HepG2 (cell line): ENCODE measurements around the gene TNP2. TPM values are rescaled to one million over a fixed set of nuclear protein-coding genes. Genes with fewer than 3 reads are reported as not detected.
A peak's percentile ranks its signal among the peaks of the same experiment; 100 is the strongest.

ENCODE experiments used
- ATF7-NPFF ChIP-seq: sonication (generic); formaldehyde crosslinking; IDR thresholded peaks from 2 replicates; pipeline ENCODE4 v1.8.1; 2023; ENCODE audit warnings: mild to moderate bottlenecking, low read depth, missing genetic modification reagents, moderate library complexity
- BCL3 ChIP-seq: sonication (generic); formaldehyde crosslinking; IDR thresholded peaks from 2 replicates; pipeline ENCODE4 v1.5.1; 2020; ENCODE audit warnings: mild to moderate bottlenecking, missing genetic modification reagents, moderate library complexity
- GPN1 ChIP-seq: sonication (generic); formaldehyde crosslinking; IDR thresholded peaks from 2 replicates; pipeline ENCODE4 v1.5.1; 2020; ENCODE audit warnings: missing genetic modification reagents, borderline replicate concordance
- MIER3 ChIP-seq: IDR thresholded peaks from 2 replicates; pipeline ENCODE4 v1.6.1; 2016; ENCODE audit warnings: missing compliant biosample characterization, borderline replicate concordance
- SP5 ChIP-seq: IDR thresholded peaks from 2 replicates; pipeline ENCODE4 v1.6.1; 2016; ENCODE audit warnings: low read depth, borderline replicate concordance
- ZBTB7B ChIP-seq: sonication (generic); formaldehyde crosslinking; IDR thresholded peaks from 2 replicates; pipeline ENCODE4 v1.4.0; 2020; ENCODE audit warnings: missing genetic modification reagents
- ZNF407 ChIP-seq: sonication (generic); formaldehyde crosslinking; IDR thresholded peaks from one replicate; pipeline ENCODE4 v1.5.1; 2020; ENCODE audit warnings: mild to moderate bottlenecking, missing genetic modification reagents; ENCODE audit errors: not compliant biosample characterization
- ZNF572 ChIP-seq: sonication (generic); formaldehyde crosslinking; IDR thresholded peaks from 2 replicates; pipeline ENCODE4 v1.5.1; 2020; ENCODE audit warnings: mild to moderate bottlenecking, missing genetic modification reagents
- ZNF777 ChIP-seq: sonication (generic); formaldehyde crosslinking; IDR thresholded peaks from 2 replicates; pipeline ENCODE4 v1.4.0; 2020; ENCODE audit warnings: missing genetic modification reagents
- ZNF781 ChIP-seq: sonication (generic); formaldehyde crosslinking; IDR thresholded peaks from 2 replicates; pipeline ENCODE4 v1.5.1; 2020; ENCODE audit warnings: borderline replicate concordance, mild to moderate bottlenecking, missing genetic modification reagents; ENCODE audit errors: not compliant biosample characterization
- ZNF879 ChIP-seq: sonication (generic); formaldehyde crosslinking; IDR thresholded peaks from 2 replicates; pipeline ENCODE4 v1.8.1; 2023; ENCODE audit warnings: missing genetic modification reagents
- polyA plus RNA-seq, 8 experiments: library from polyadenylated mRNA; depleted of rRNA in 3 of 8; stranded (reverse) in 7 of 8; unstranded in 1 of 8; fragments of >200 nt; fragmentation: Illumina TruSeq in 4 of 8; extraction: Trizol in 4 of 8; gene quantifications; 2 replicates each; pipeline versions ENCODE4 v1.2.1 to v1.2.3, GENCODE V29; 2011 to 2016; ENCODE audit warnings: low read depth in 4 of 8, missing spikeins in 1 of 8, mixed read lengths in 1 of 8; ENCODE audit not compliant: insufficient read depth in 1 of 8
- total RNA-seq, 5 experiments: library from RNA; depleted of rRNA; stranded (reverse); fragments of >200 nt; fragmentation: Illumina TruSeq; extraction: Trizol; gene quantifications; 2 replicates each; pipeline ENCODE4 v1.2.3, GENCODE V29; 2016; ENCODE audit warnings: low read depth in 1 of 5
- TF ChIP-seq, protein P1 (sequence below): sonication (generic); formaldehyde crosslinking; IDR thresholded peaks from 2 replicates; pipeline ENCODE4 v1.4.0; 2020; ENCODE audit warnings: mild to moderate bottlenecking, missing genetic modification reagents
- TF ChIP-seq, protein P2 (sequence below): sonication (generic); formaldehyde crosslinking; IDR thresholded peaks from 2 replicates; pipeline ENCODE4 v1.4.0; 2020; ENCODE audit warnings: low read depth, mild to moderate bottlenecking, missing genetic modification reagents
- TF ChIP-seq, protein P3 (sequence below): sonication (generic); formaldehyde crosslinking; IDR thresholded peaks from 2 replicates; pipeline ENCODE4 v1.9.0; 2021; ENCODE audit warnings: missing genetic modification reagents, mild to moderate bottlenecking, borderline replicate concordance

TNP2 gene
- total and polyA plus RNA-seq, 2 of the 13 experiments (the other 11 are each of a cell fraction or from before 2014, with no cell fraction given): not detected

GRCh38 chr16:11307639-11308492 is 38.7 kb upstream of the TNP2 start (continued):
- no peak for TF ChIP-seq ZNF407 (CRISPR knock-in tag)
- TF ChIP-seq GPN1 (CRISPR knock-in tag): peak; percentile 60
- TF ChIP-seq ZNF879: 0 out of 2 replicates have a peak, but pooled peaks have one; percentile 34
- TF ChIP-seq ZNF777 (CRISPR knock-in tag): peak; percentile 23; the same call in 1 of the 2 replicates
- TF ChIP-seq MIER3 (CRISPR knock-in tag): 0 out of 2 replicates have a peak, but pooled peaks have one; percentile 3
- TF ChIP-seq ATF7-NPFF (CRISPR knock-in tag): peak; percentile 42; the same call in 1 of the 2 replicates
- TF ChIP-seq ZNF781 (CRISPR knock-in tag): peak; percentile 12
- TF ChIP-seq ZNF572 (CRISPR knock-in tag): 0 out of 2 replicates have a peak, but pooled peaks have one; percentile 31
- TF ChIP-seq, protein P1, sequence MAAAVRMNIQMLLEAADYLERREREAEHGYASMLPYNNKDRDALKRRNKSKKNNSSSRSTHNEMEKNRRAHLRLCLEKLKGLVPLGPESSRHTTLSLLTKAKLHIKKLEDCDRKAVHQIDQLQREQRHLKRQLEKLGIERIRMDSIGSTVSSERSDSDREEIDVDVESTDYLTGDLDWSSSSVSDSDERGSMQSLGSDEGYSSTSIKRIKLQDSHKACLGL (CRISPR knock-in tag): peak; percentile 78; the same call in 1 of the 2 replicates
- TF ChIP-seq, protein P2, sequence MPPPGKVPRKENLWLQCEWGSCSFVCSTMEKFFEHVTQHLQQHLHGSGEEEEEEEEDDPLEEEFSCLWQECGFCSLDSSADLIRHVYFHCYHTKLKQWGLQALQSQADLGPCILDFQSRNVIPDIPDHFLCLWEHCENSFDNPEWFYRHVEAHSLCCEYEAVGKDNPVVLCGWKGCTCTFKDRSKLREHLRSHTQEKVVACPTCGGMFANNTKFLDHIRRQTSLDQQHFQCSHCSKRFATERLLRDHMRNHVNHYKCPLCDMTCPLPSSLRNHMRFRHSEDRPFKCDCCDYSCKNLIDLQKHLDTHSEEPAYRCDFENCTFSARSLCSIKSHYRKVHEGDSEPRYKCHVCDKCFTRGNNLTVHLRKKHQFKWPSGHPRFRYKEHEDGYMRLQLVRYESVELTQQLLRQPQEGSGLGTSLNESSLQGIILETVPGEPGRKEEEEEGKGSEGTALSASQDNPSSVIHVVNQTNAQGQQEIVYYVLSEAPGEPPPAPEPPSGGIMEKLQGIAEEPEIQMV (CRISPR knock-in tag): no peak
- no peak for TF ChIP-seq SP5 (CRISPR knock-in tag)
- peak; percentile 2; the same call in 1 of the 2 replicates for TF ChIP-seq ZBTB7B (CRISPR knock-in tag)
- 0 out of 2 replicates have a peak, but pooled peaks have one; percentile 32 for TF ChIP-seq BCL3 (CRISPR knock-in tag)
- TF ChIP-seq, protein P3, sequence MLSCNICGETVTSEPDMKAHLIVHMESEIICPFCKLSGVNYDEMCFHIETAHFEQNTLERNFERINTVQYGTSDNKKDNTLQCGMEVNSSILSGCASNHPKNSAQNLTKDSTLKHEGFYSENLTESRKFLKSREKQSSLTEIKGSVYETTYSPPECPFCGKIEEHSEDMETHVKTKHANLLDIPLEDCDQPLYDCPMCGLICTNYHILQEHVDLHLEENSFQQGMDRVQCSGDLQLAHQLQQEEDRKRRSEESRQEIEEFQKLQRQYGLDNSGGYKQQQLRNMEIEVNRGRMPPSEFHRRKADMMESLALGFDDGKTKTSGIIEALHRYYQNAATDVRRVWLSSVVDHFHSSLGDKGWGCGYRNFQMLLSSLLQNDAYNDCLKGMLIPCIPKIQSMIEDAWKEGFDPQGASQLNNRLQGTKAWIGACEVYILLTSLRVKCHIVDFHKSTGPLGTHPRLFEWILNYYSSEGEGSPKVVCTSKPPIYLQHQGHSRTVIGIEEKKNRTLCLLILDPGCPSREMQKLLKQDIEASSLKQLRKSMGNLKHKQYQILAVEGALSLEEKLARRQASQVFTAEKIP (CRISPR knock-in tag): no peak
